GM12878 (cell line): ENCODE measurements around the gene GPM6B. TPM values are rescaled to one million over a fixed set of nuclear protein-coding genes. Genes with fewer than 3 reads are reported as not detected.
A peak's percentile ranks its signal among the peaks of the same experiment; 100 is the strongest.

Experiments
- ASH2L ChIP-seq: fragments of 300-600, 200-600 bp; sonication (generic); IDR thresholded peaks from 2 replicates; pipeline ENCODE4 v1.6.1; 2017; ENCODE audit warnings: low read depth, mild to moderate bottlenecking, borderline replicate concordance
- BCL11A ChIP-seq: IDR thresholded peaks from 2 replicates; pipeline ENCODE4 v1.6.1; 2011; ENCODE audit warnings: low read depth, low read length
- BHLHE40 ChIP-seq, 2 experiments: fragments of 450-650 bp in 1 of 2; IDR thresholded peaks; 2 replicates each; pipeline ENCODE4 v1.6.1; 2011 to 2017; ENCODE audit warnings: low read depth in 2 of 2, borderline replicate concordance in 1 of 2, improper control_type of control experiment in 1 of 2, low read length in 1 of 2, mild to moderate bottlenecking in 1 of 2
- CTCF ChIP-seq, 3 experiments: IDR thresholded peaks in 2 of 3; conservative IDR thresholded peaks in 1 of 3; 2 replicates each; pipeline ENCODE4 v1.5.1; 2011; ENCODE audit warnings: low read depth in 3 of 3, low read length in 3 of 3, mild to moderate bottlenecking in 3 of 3, control low read depth in 2 of 3, moderate library complexity in 2 of 3, inconsistent platforms in 1 of 3, mixed read lengths in 1 of 3; ENCODE audit not compliant: control insufficient read depth in 2 of 3, insufficient read depth in 1 of 3; ENCODE audit errors: extremely low read depth in 1 of 3
- ETV6 ChIP-seq, 2 experiments: fragments of 450-650 bp in 1 of 2; IDR thresholded peaks in 1 of 2; conservative IDR thresholded peaks in 1 of 2; 2 replicates each; pipeline ENCODE4 v1.6.1; 2014; ENCODE audit warnings: antibody characterized with exemption in 1 of 2, borderline replicate concordance in 1 of 2, low read depth in 1 of 2, mild to moderate bottlenecking in 1 of 2, moderate library complexity in 1 of 2
- FOS ChIP-seq: IDR thresholded peaks from 3 replicates; pipeline ENCODE4 v1.6.1; 2011; ENCODE audit warnings: borderline replicate concordance; ENCODE audit not compliant: insufficient read length; ENCODE audit errors: extremely low read depth
- FOXM1 ChIP-seq: IDR thresholded peaks from 2 replicates; pipeline ENCODE4 v1.6.1; 2012; ENCODE audit warnings: low read depth, mild to moderate bottlenecking, inconsistent platforms, low read length, moderate library complexity
- HCFC1 ChIP-seq: fragments of 150-350 bp; IDR thresholded peaks from 2 replicates; pipeline ENCODE4 v1.6.1; 2014; ENCODE audit warnings: low read length
- HDAC6 ChIP-seq: fragments of 200-600 bp; sonication (generic); IDR thresholded peaks from one replicate; pipeline ENCODE4 v1.8.0; 2017; ENCODE audit warnings: antibody characterized with exemption; ENCODE audit not compliant: unreplicated experiment
- HSF1 ChIP-seq: fragments of 150-350 bp; IDR thresholded peaks from 2 replicates; pipeline ENCODE4 v1.6.1; 2014; ENCODE audit warnings: mild to moderate bottlenecking, low read depth, low read length
- JUND ChIP-seq: IDR thresholded peaks from 2 replicates; pipeline ENCODE4 v1.6.1; 2012; ENCODE audit warnings: low read depth, mild to moderate bottlenecking, low read length, improper control_type of control experiment, moderate library complexity
- MAX ChIP-seq: IDR thresholded peaks from 2 replicates; pipeline ENCODE4 v1.6.1; 2012; ENCODE audit warnings: low read depth, low read length, improper control_type of control experiment
- MEF2A ChIP-seq: IDR thresholded peaks from 2 replicates; pipeline ENCODE4 v1.6.1; 2011; ENCODE audit warnings: low read depth, mild to moderate bottlenecking, low read length, moderate library complexity; ENCODE audit not compliant: insufficient read depth
- MTA2 ChIP-seq: fragments of 450-650 bp; IDR thresholded peaks from 2 replicates; pipeline ENCODE4 v1.6.1; 2016; ENCODE audit warnings: low read depth, mild to moderate bottlenecking, moderate library complexity
- NBN ChIP-seq: fragments of 450-650 bp; IDR thresholded peaks from 2 replicates; pipeline ENCODE4 v1.6.1; 2016
- NFIC ChIP-seq: IDR thresholded peaks from 2 replicates; pipeline ENCODE4 v1.6.1; 2012; ENCODE audit warnings: low read depth, mild to moderate bottlenecking, inconsistent platforms, low read length, moderate library complexity
- PML ChIP-seq: IDR thresholded peaks from 2 replicates; pipeline ENCODE4 v1.6.1; 2012; ENCODE audit warnings: low read length, inconsistent platforms
- RAD21 ChIP-seq: IDR thresholded peaks from 2 replicates; pipeline ENCODE4 v1.6.1; 2011; ENCODE audit warnings: mild to moderate bottlenecking, low read depth, low read length, moderate library complexity; ENCODE audit not compliant: insufficient read depth
- SIX5 ChIP-seq: IDR thresholded peaks from 2 replicates; pipeline ENCODE4 v1.6.1; 2011; ENCODE audit warnings: mild to moderate bottlenecking, low read depth, low read length, moderate library complexity; ENCODE audit not compliant: severe bottlenecking
- SMARCA5 ChIP-seq: fragments of 450-650 bp; IDR thresholded peaks from 2 replicates; pipeline ENCODE4 v1.6.1; 2017; ENCODE audit warnings: mild to moderate bottlenecking
- SREBF1 ChIP-seq: IDR thresholded peaks from 2 replicates; pipeline ENCODE4 v1.6.1; 2012; ENCODE audit warnings: mild to moderate bottlenecking, low read length
- SUZ12 ChIP-seq: fragments of 200-600 bp; sonication (generic); IDR thresholded peaks from one replicate; pipeline ENCODE4 v1.6.1; 2018; ENCODE audit warnings: antibody characterized with exemption, mild to moderate bottlenecking; ENCODE audit not compliant: unreplicated experiment
- TCF7 ChIP-seq: IDR thresholded peaks from 2 replicates; pipeline ENCODE4 v1.6.1; 2014; ENCODE audit warnings: antibody characterized with exemption, borderline replicate concordance
- WRNIP1 ChIP-seq: IDR thresholded peaks from 2 replicates; pipeline ENCODE4 v1.6.1; 2011; ENCODE audit warnings: low read depth, low read length, improper control_type of control experiment, borderline replicate concordance
- ZBTB33 ChIP-seq: fragments of 450-650 bp; IDR thresholded peaks from 2 replicates; pipeline ENCODE4 v1.6.1; 2017; ENCODE audit warnings: mild to moderate bottlenecking
- ZNF217 ChIP-seq: fragments of 450-650 bp; IDR thresholded peaks from 2 replicates; pipeline ENCODE4 v1.6.1; 2017; ENCODE audit warnings: antibody characterized with exemption, mild to moderate bottlenecking
- polyA plus RNA-seq, 11 experiments: library from polyadenylated mRNA; depleted of rRNA in 4 of 11; unstranded in 6 of 11; stranded (reverse) in 5 of 11; fragments of >200 nt; fragmentation: Nextera tagmentation in 4 of 11; fragmentation: Illumina TruSeq in 1 of 11; extraction: Ambion mirVana in 4 of 11; extraction: Trizol in 1 of 11; gene quantifications; 1 replicate in 1 of 11; 2 replicates in 10 of 11; pipeline versions ENCODE4 v1.2.1 to v1.2.3, GENCODE V29; 2011 to 2016; ENCODE audit warnings: inconsistent platforms in 2 of 11, missing spikeins in 2 of 11, low read depth in 1 of 11
- total RNA-seq, 4 experiments: library from RNA; depleted of rRNA in 3 of 4; stranded (reverse); fragments of >200 nt in 3 of 4; fragmentation: Illumina TruSeq in 1 of 4; extraction: Trizol in 1 of 4; gene quantifications; 2 replicates each; pipeline versions ENCODE4 v1.2.1 to v1.2.3, GENCODE V29; 2013 to 2021

Gene GPM6B
- total and polyA plus RNA-seq, 10 of the 15 experiments (the other 5 are each of a cell fraction or from before 2014, with no cell fraction given): 0.01 to 2.6 (median 0.37) TPM; not detected in 2

GRCh38 chrX:13761606-13762414 lies 55.1 kb downstream of the GPM6B start (continued):
- TF ChIP-seq CTCF (IDR thresholded peaks at IDR 0.05 in 2 of 3, conservative IDR thresholded peaks at IDR 0.05 in 1 of 3; ENCODE audit: control insufficient read depth in 2 of 3, extremely low read depth in 1 of 3, insufficient read depth in 1 of 3, low read depth in 3 of 3, low read length in 3 of 3) (no peak; a peak in 1 of 6 replicates), SUZ12 (no peak), JUND (no peak), PML (no peak), HSF1 (no peak), BCL11A (peak; percentile 60; the same call in 1 of the 2 replicates), NFIC (peak; percentile 54), FOXM1 (peak; percentile 38; the same call in 1 of the 2 replicates), HCFC1 (no peak), BHLHE40 (IDR thresholded peaks at IDR 0.05; ENCODE audit: borderline replicate concordance in 1 of 2, low read depth in 2 of 2, low read length in 1 of 2) (no peak), TCF7 (no peak), ETV6 (conservative IDR thresholded peaks at IDR 0.05 in 1 of 2, IDR thresholded peaks at IDR 0.05 in 1 of 2; ENCODE audit: borderline replicate concordance in 1 of 2, low read depth in 1 of 2) (peak in 1 of 2 experiments; percentile 47; a peak in 1 of 4 replicates), ZNF217 (no peak), FOS (no peak), RAD21 (no peak), MTA2 (no peak), SMARCA5 (no peak), NBN (peak; percentile 41; the same call in 1 of the 2 replicates), HDAC6 (no peak), SREBF1 (no peak), ASH2L (no peak), MEF2A (0 out of 2 replicates have a peak, but pooled peaks have one; percentile 47), SIX5 (no peak), WRNIP1 (no peak), ZBTB33 (no peak), MAX (no peak)
